Gastrocnemius medialis (tissue), 4 donors: ENCODE data around the gene LRRC8C.

Experiments used
- CTCF ChIP-seq, 5 experiments: fragments of 450-650 bp in 3 of 5; fragments of 200-600 bp in 2 of 5; sonication (generic) in 2 of 5; IDR thresholded peaks in 4 of 5; conservative IDR thresholded peaks in 1 of 5; 1 replicate in 4 of 5; 2 replicates in 1 of 5; pipeline ENCODE4 v1.5.1; 2016 to 2019; ENCODE audit warnings: antibody characterized with exemption in 5 of 5, mild to moderate bottlenecking in 3 of 5, moderate library complexity in 3 of 5
- POLR2A ChIP-seq, 2 donors: fragments of 450-650 bp; IDR thresholded peaks; one replicate each; pipeline ENCODE4 v1.6.1; 2017; ENCODE audit warnings: antibody characterized with exemption in 2 of 2, mild to moderate bottlenecking in 2 of 2, moderate library complexity in 2 of 2

- TF ChIP-seq CTCF (IDR thresholded peaks at IDR 0.05 in 4 of 5, conservative IDR thresholded peaks at IDR 0.05 in 1 of 5) (no peak), POLR2A (IDR thresholded peaks at IDR 0.05) (no peak)
Observed at GRCh38 chr1:89720839-89721238, 87.9 kb downstream of the LRRC8C start.
